Body of pancreas (tissue), 4 donors: ENCODE results near the gene ATL1.

ENCODE experiments used
- POLR2A ChIP-seq, 3 donors: fragments of 450-650 bp; IDR thresholded peaks; one replicate each; pipeline ENCODE4 v1.6.1; 2016; ENCODE audit warnings: antibody characterized with exemption in 3 of 3, mild to moderate bottlenecking in 2 of 3
- TF ChIP-seq, protein P1 (sequence below), 7 experiments: fragments of 450-650 bp in 4 of 7; fragments of 200-600 bp in 3 of 7; sonication (generic) in 3 of 7; IDR thresholded peaks; one replicate each; pipeline ENCODE4 v1.5.1; 2016 to 2019; ENCODE audit warnings: antibody characterized with exemption in 7 of 7

- TF ChIP-seq, protein P1, sequence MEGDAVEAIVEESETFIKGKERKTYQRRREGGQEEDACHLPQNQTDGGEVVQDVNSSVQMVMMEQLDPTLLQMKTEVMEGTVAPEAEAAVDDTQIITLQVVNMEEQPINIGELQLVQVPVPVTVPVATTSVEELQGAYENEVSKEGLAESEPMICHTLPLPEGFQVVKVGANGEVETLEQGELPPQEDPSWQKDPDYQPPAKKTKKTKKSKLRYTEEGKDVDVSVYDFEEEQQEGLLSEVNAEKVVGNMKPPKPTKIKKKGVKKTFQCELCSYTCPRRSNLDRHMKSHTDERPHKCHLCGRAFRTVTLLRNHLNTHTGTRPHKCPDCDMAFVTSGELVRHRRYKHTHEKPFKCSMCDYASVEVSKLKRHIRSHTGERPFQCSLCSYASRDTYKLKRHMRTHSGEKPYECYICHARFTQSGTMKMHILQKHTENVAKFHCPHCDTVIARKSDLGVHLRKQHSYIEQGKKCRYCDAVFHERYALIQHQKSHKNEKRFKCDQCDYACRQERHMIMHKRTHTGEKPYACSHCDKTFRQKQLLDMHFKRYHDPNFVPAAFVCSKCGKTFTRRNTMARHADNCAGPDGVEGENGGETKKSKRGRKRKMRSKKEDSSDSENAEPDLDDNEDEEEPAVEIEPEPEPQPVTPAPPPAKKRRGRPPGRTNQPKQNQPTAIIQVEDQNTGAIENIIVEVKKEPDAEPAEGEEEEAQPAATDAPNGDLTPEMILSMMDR (IDR thresholded peaks at IDR 0.05), result no peak
- TF ChIP-seq POLR2A (IDR thresholded peaks at IDR 0.05), result no peak
These were observed 60.4 kb downstream of the ATL1 start for GRCh38 chr14:50620341-50620740.
